Stimulated activated naive CD8-positive, alpha-beta T cell treated with anti-CD3 and anti-CD28 coated beads, Interleukin-15, Interleukin-2, amounts not matched to agents 100 ng/mL and 50 ng/mL, for 24 hours (primary cell): ENCODE data around the gene PLEKHG4B.
"Not testable (repeated sequence)": the region's sequence is repeated elsewhere in the genome, so short reads cannot be mapped to it uniquely, and the experiment has no call there.

ENCODE experiments used
- H3K27ac Mint-ChIP-seq: one replicate; pipeline ENCODE4 v1.8.0; 2021; ENCODE audit warnings: mild to moderate bottlenecking, mixed read lengths
- H3K27me3 Mint-ChIP-seq: one replicate; pipeline ENCODE4 v1.8.0; 2021; ENCODE audit warnings: mixed read lengths
- H3K36me3 Mint-ChIP-seq: one replicate; pipeline ENCODE4 v1.8.0; 2021; ENCODE audit warnings: low read depth, mixed read lengths
- H3K4me1 Mint-ChIP-seq: one replicate; pipeline ENCODE4 v1.8.0; 2021; ENCODE audit warnings: low read depth, mixed read lengths
- H3K4me3 Mint-ChIP-seq: one replicate; pipeline ENCODE4 v1.8.0; 2021; ENCODE audit warnings: mild to moderate bottlenecking, mixed read lengths
- H3K9me3 Mint-ChIP-seq: one replicate; pipeline ENCODE4 v1.8.0; 2021; ENCODE audit warnings: mixed read lengths

PLEKHG4B gene

DNA sequence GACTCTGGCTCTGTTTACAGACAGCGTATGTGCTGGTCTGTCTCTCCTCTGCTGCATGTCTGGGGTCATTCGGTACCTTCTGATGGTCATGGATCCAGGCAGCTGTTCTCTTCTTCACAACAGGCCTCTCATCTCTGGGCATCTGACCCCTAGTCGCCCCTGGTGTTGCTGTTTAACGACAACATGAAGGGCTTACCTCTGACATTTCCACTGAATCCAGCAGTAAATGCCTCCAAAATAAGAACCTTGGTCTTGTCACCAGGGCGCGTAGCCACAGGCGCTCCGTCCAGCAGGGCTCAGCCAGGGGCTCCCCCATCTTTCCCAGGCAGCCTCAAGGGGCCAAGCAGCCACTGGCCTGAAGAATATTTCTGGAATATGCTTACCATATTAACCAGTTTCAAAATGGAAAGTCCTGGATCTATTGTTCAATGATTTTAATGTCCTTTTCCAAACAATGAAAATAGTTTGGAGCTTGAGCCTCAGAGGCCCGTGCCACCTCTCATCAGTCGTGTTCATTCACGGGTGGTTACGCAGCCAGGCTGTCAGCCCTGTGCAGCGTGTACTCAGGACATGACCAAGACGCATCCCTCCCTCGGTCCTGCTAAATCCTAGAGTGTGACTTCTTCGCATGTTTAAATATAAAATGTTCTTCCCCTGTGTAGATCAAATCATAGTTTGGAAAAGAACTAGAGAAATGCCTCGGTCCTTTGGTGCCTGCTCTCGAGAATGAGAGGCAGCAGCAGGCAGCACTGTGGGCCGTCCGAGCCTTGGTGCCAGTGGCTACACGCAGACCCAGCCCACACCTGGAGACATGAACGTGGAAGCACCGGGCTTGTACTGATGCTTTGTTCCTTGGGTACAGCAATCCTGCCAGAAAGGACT lies 69.2 kb downstream of the PLEKHG4B start:
- H3K36me3 Mint-ChIP-seq: no peaks in the 10 kb centered on the region
- H3K9me3 Mint-ChIP-seq: peaks cover 4% of the 10 kb centered on the region

DNA sequence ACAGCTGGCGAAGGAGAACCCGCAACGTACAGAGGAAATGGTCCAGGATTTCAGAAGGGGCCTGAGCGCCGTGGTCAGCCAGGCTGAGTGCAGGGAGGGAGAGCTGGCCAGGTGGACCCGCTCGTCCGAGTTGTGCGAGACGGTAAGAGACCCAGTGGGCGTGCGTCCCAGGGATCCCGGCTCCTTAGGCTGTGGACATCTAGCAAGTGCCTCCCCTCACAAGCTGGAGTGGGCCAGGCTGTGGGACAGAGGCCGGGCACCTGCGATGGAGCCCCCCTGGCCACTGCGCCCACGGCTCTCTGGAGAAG lies 69.8 kb downstream of the PLEKHG4B start:
- Mint-ChIP-seq H3K27me3 (peaks cover 8% of the 10 kb centered on the region), H3K4me1 (no peaks in the 10 kb centered on the region), H3K27ac (no peak overlapping the region), H3K36me3 (no peaks in the 10 kb centered on the region), H3K4me3 (no peak overlapping the region), H3K9me3 (peaks cover 4% of the 10 kb centered on the region)

More for the DNA sequence above, 69.2 kb downstream of the PLEKHG4B start:
- H3K4me3 Mint-ChIP-seq: no peak overlapping the region
- H3K27me3 Mint-ChIP-seq: peaks cover 8% of the 10 kb centered on the region
- H3K27ac Mint-ChIP-seq: no peak overlapping the region
- H3K4me1 Mint-ChIP-seq: no peaks in the 10 kb centered on the region

DNA sequence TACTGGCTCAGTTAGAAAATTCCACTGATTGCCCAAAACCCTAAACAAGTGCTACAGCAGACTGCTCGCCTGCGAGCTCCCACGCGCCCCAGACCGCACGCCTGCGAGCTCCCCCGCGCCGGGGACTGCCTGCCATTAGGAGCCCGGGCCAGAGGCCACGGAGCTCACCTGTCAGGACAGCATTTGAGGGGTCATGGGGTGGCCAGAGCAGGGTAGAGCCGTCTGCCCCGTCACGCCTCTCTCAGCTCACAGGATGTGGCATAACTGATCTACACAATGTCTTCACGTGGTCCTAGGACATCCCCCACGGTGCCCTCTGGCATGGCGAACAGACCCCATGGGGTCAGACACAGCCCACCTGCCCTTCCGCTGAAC lies 70.2 kb downstream of the PLEKHG4B start:
- no peak overlapping the region for H3K27ac Mint-ChIP-seq
- no peaks in the 10 kb centered on the region for H3K36me3 Mint-ChIP-seq
- peaks cover 8% of the 10 kb centered on the region for H3K27me3 Mint-ChIP-seq
- H3K9me3 Mint-ChIP-seq: peaks cover 4% of the 10 kb centered on the region
- H3K4me3 Mint-ChIP-seq: no peak overlapping the region
- no peaks in the 10 kb centered on the region for H3K4me1 Mint-ChIP-seq

DNA sequence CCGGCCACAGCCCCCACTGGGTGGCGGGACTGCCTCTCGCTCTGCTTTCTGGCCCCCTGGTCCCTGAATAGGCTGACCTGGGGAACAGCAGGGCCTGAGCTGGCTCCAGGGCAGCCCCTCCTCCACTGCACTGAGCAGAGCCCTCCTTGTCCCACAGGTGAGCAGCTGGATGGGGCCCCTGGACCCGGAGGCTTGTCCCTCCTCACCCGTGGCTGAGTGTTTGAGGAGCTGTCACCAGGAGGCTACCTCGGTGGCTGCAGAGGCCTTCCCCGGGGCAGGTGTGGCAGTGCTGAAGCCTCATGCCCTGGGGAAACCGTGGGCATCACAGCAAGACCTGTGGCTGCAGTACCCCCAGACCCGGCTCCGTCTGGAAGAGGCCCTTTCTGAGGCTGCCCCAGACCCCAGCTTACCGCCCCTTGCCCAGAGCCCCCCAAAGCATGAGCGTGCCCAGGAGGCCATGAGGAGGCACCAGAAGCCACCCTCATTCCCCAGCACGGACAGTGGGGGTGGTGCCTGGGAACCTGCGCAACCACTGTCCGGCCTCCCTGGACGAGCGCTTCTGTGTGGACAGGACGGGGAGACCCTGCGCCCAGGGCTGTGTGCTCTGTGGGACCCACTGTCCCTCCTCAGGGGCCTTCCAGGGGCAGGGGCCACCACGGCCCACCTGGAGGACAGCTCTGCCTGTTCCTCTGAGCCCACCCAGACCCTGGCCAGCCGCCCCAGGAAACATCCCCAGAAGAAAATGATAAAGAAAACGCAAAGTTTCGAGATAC lies 70.8 kb downstream of the PLEKHG4B start:
- Mint-ChIP-seq H3K9me3 (peaks cover 4% of the 10 kb centered on the region), H3K36me3 (no peaks in the 10 kb centered on the region), H3K4me3 (no peak overlapping the region), H3K27ac (no peak overlapping the region), H3K27me3 (peaks cover 8% of the 10 kb centered on the region), H3K4me1 (no peaks in the 10 kb centered on the region)

DNA sequence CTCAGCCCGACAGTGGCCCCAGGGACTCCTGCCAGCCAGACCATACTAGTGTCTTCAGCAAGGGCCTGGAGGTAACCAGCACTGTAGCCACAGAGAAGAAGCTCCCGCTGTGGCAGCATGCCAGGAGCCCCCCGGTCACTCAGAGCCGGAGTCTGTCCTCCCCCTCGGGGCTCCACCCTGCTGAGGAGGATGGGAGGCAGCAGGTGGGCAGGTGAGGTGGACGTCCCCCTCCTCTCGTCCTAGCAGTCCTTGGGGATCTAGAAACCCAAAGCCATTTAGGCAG lies 71.3 kb downstream of the PLEKHG4B start:
- H3K4me3 Mint-ChIP-seq: no peak overlapping the region
- H3K36me3 Mint-ChIP-seq: no peaks in the 10 kb centered on the region
- no peak overlapping the region for H3K27ac Mint-ChIP-seq
- peaks cover 4% of the 10 kb centered on the region for H3K9me3 Mint-ChIP-seq
- no peaks in the 10 kb centered on the region for H3K4me1 Mint-ChIP-seq
- peaks cover 8% of the 10 kb centered on the region for H3K27me3 Mint-ChIP-seq

DNA sequence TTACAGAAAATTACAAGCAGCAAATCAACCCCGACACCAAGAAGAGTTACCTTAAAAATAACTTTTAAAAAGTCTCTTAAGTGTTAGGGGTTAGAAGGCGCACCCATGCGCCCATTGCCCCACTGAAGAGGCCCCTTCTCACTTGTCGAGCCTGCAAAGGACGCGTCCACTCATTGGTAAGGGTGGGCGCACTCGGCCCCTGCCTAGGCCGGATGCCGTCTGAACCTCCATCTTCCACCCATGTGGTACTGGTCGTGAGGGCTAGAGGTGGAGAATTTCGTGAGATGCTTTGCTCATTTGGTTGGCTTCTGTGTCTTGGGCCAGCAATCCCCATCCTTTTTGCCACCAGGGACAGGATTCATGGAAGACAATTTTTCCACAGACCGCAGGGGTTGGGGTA lies 71.9 kb downstream of the PLEKHG4B start:
- Mint-ChIP-seq H3K4me1 (no peaks in the 10 kb centered on the region), H3K4me3 (no peak overlapping the region), H3K27ac (no peak overlapping the region), H3K36me3 (no peaks in the 10 kb centered on the region), H3K9me3 (peaks cover 4% of the 10 kb centered on the region), H3K27me3 (peaks cover 8% of the 10 kb centered on the region)

DNA sequence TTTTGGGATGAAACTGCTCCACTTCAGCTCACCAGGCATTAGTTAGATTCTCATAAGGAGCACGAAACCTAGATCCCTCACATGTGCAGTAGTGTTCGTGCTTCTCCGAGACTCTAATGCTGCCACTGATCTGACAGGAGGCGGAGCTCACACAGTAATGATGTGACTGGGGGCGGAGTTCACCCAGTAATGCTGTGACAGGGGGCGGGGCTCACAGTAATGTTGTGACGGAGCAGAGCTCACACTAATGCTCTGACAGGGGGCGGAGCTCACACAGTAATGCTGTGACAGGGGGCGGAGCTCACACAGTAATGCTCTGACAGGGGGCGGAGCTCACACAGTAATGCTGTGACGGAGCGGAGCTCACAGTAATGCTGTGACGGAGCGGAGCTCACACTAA lies 72.3 kb downstream of the PLEKHG4B start:
- H3K4me3 Mint-ChIP-seq: no peak overlapping the region
- H3K36me3 Mint-ChIP-seq: no peaks in the 10 kb centered on the region
- H3K9me3 Mint-ChIP-seq: peaks cover 4% of the 10 kb centered on the region
- no peak overlapping the region for H3K27ac Mint-ChIP-seq
- H3K27me3 Mint-ChIP-seq: peaks cover 7% of the 10 kb centered on the region
- no peaks in the 10 kb centered on the region for H3K4me1 Mint-ChIP-seq

DNA sequence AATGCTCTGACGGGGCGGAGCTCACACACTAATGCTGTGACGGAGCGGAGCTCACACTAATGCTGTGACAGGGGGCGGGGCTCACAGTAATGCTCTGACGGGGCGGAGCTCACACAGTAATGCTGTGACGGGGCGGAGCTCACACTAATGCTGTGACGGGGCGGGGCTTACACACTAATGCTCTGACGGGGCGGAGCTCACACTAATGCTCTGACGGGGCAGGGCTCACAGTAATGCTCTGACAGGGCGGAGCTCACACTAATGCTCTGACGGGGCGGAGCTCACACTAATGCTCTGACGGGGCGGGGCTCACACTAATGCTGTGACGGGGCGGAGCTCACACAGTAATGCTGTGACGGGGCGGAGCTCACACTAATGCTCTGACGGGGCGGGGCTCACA lies 72.8 kb downstream of the PLEKHG4B start:
- not testable (repeated sequence) for H3K4me3 Mint-ChIP-seq, H3K27me3 Mint-ChIP-seq, H3K4me1 Mint-ChIP-seq, H3K9me3 Mint-ChIP-seq, H3K36me3 Mint-ChIP-seq, H3K27ac Mint-ChIP-seq

DNA sequence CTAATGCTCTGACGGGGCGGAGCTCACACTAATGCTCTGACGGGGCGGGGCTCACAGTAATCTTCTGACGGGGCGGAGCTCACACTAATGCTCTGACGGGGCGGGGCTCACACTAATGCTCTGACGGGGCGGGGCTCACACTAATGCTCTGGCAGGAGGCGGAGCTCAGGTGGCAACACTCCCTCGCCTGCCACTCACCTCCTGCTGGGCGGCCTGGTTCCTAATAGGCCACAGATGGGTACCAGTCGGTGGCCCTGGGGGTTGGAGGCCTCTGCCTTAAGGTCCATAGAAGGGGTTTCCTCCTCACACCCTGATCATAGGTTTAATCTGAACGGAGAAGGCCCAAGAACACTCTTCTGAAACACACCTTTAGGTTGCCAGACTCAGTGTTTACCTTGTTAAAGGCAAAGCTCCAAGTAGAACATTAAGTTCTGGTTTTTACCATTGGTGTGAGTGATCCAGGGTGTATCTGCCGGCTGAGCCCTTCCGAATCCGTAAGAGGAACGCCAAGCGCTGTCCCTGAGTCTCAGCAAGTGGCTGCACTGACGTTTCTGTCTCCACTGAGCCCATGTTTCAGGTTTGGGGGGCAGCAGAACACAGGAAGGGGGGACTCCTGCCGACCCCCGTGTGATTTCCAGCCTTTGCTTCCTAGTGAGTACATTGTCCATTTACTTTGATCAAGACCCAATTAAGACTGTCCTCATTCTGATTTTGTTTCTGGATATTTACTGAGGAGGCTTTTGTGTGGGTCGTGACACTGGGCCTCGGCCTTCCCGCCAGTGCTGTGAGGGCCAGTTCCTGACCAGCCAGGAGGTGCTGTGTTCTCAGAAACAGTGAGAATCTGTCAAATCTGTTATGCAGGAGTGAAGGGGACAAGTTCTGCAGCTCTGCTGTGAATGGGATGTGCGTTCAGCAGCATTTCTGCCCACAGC lies 74.7 kb downstream of the PLEKHG4B start:
- H3K4me3 Mint-ChIP-seq: no peak overlapping the region
- no peaks in the 10 kb centered on the region for H3K27me3 Mint-ChIP-seq
- H3K36me3 Mint-ChIP-seq: no peaks in the 10 kb centered on the region
- peaks cover 4% of the 10 kb centered on the region for H3K9me3 Mint-ChIP-seq
- no peaks in the 10 kb centered on the region for H3K4me1 Mint-ChIP-seq
- H3K27ac Mint-ChIP-seq: no peak overlapping the region

DNA sequence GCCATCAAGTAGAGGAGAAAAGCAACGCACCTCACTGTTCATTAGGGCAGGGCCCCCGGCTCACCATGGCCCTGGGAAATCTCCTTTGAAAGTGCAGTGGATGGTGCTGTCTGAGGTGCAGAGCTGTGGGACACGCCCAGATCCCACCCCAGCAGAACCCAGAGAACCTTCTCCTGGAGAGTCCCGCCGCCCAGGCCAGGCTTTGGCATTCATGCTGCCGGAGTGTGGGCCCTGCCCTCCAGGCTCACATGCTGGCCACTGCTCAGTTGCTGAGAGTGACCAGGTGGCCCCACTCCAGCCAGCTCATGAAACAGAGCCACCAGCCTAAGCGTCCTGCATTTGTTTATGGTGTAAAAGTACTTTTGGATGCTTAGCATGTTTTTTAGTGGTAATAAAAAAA lies 75.5 kb downstream of the PLEKHG4B start:
- Mint-ChIP-seq H3K27ac (no peak overlapping the region), H3K4me3 (no peak overlapping the region), H3K36me3 (no peaks in the 10 kb centered on the region), H3K27me3 (no peaks in the 10 kb centered on the region), H3K4me1 (no peaks in the 10 kb centered on the region), H3K9me3 (peaks cover 4% of the 10 kb centered on the region)

DNA sequence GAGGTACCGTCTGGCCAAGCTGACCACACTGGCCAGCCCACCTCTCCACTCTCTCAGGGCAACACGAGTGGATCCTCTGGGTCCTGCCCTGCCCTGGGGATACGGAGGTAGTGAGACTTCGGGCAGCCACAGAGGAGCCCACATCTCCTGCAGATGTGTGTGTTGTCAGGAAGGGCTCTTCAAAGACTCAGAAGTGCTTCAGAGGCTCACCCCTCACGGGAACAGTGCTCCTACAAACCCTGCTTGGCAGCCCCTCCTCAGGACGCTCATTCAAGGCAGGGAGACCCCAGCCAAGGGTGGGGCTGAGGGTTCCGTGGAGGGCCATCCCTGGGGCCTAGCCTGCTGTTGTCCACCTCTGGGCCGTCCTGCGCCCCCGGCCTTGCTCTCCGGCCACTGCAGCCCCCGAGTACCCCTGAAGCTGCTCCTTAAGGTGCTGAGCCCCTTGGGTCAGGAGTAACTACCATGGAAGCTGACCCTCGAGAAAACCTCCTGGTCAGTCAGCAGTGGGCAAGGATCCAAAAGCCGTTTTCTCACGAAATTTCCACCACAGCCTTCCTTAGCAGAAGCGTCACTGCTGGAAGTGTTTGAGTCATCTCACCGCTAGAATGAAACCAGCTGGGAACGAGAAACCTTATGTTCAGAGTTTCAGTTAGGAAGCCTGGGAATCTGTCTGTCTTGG lies 76.2 kb downstream of the PLEKHG4B start:
- H3K27ac Mint-ChIP-seq: no peak overlapping the region
- H3K27me3 Mint-ChIP-seq: no peaks in the 10 kb centered on the region
- H3K4me3 Mint-ChIP-seq: no peak overlapping the region
- H3K9me3 Mint-ChIP-seq: peaks cover 4% of the 10 kb centered on the region
- no peaks in the 10 kb centered on the region for H3K36me3 Mint-ChIP-seq
- no peaks in the 10 kb centered on the region for H3K4me1 Mint-ChIP-seq

DNA sequence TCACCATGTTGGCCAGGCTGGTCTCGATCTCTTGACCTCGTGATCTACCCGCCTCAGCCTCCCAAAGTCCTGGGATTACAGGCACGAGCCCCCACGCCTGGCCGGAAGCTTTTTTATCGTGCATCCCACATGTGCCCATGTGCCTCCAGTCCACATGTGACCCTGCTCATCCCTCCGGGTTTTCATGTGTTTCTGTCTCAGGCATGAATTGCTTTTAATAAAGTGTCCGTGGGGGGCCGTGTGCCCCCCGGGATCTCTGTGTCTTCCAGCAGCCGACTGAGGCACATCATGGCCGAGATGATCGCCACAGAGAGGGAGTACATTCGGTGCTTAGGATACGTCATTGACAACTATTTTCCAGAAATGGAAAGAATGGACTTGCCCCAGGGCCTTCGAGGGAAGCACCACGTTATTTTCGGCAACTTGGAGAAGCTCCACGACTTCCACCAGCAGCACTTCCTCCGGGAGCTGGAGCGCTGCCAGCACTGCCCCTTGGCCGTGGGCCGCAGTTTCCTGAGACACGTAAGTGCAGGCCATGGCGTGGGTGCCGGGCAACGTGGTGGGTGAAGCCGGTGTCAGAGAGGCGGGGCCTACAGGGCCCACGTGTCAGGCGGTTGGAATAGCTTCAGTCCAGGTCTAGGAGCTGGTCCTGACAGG lies 77.2 kb downstream of the PLEKHG4B start:
- Mint-ChIP-seq H3K4me1 (no peaks in the 10 kb centered on the region), H3K27me3 (no peaks in the 10 kb centered on the region), H3K9me3 (peaks cover 4% of the 10 kb centered on the region), H3K36me3 (no peaks in the 10 kb centered on the region), H3K27ac (no peak overlapping the region), H3K4me3 (no peak overlapping the region)

DNA sequence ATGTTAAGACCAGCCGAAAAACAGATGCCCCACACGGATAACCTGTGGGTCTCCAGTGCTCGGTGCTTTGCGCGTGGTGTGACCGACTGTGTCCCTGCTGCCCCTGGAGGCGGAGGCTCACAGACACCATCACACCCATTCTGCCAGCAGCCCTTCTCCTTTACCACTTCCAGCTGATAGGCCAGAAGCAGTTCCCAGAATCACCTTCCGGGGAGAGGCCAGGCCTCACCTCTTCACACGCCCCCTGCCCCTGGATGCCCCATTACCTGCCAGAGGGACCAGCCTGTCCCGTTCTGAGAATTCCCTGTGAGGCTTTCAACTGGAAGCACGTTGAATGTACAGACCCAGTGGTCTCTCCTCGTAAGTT lies 77.7 kb downstream of the PLEKHG4B start:
- no peak overlapping the region for H3K27ac Mint-ChIP-seq
- H3K4me3 Mint-ChIP-seq: no peak overlapping the region
- H3K4me1 Mint-ChIP-seq: no peaks in the 10 kb centered on the region
- H3K27me3 Mint-ChIP-seq: no peaks in the 10 kb centered on the region
- H3K36me3 Mint-ChIP-seq: no peaks in the 10 kb centered on the region
- peaks cover 3% of the 10 kb centered on the region for H3K9me3 Mint-ChIP-seq

DNA sequence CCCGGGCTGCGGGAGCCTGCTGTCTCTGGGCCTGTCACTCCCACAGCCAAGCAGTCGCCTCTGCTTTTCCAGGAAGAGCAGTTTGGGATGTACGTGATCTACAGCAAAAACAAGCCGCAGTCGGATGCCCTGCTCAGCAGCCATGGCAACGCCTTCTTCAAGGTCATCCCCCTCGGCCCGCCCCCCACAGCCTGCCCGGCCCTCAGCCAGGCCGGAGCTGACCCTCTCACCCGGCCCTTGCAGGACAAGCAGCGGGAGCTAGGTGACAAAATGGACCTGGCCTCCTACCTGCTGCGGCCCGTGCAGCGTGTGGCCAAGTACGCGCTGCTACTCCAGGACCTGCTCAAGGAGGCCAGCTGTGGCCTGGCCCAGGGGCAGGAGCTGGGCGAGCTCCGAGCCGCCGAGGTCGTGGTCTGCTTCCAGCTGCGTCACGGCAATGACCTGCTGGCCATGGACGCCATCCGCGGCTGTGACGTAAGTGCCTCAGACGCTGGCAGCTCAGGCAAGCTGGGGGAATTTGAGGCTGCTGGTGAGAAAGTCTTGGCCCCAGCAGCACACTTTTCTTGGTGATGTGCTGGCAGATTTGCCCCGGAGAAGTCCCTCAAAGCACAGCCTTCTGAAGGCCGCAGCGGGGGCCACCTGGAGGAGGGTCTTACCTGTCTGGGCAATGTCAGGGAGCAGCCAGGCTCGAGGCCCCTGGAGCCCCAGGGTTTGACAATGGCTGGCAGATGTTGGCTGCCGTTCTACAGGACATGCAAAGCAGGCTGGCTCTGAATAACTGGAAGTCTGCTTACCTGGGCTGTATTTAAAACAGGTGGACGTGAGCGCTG lies 79.2 kb downstream of the PLEKHG4B start:
- no peaks in the 10 kb centered on the region for H3K4me1 Mint-ChIP-seq
- no peaks in the 10 kb centered on the region for H3K36me3 Mint-ChIP-seq
- no peak overlapping the region for H3K4me3 Mint-ChIP-seq
- no peaks in the 10 kb centered on the region for H3K9me3 Mint-ChIP-seq
- H3K27ac Mint-ChIP-seq: no peak overlapping the region
- H3K27me3 Mint-ChIP-seq: no peaks in the 10 kb centered on the region
